NCI-H128 (cell line): ENCODE measurements around the gene MSX1.

ENCODE experiments used
- DNase-seq: peaks from one replicate; lab custom pipeline; 2025; ENCODE audit not compliant: unreplicated experiment; lab: John Stamatoyannopoulos, UW

Gene MSX1

GRCh38 chr4:4899202-4899925 is 39.9 kb downstream of the MSX1 start:
- no peak for DNase-seq

GRCh38 chr4:4901877-4902276 is 42.4 kb downstream of the MSX1 start:
- no peak for DNase-seq

- no peak for DNase-seq
Observed at GRCh38 chr4:4912155-4912554, 52.7 kb downstream of the MSX1 start.

- DNase-seq: no peak
Observed at GRCh38 chr4:4913147-4913561, 53.7 kb downstream of the MSX1 start.
